GM19467 (cell line): Measurements from ENCODE around the gene RAP1GAP2.

Experiments used
- ATAC-seq: cut with Tn5 transposase; IDR thresholded peaks from one replicate; pipeline ENCODE4 v1.9.1; 2021; ENCODE audit warnings: mild to moderate bottlenecking, moderate library complexity; ENCODE audit not compliant: unreplicated experiment

RAP1GAP2 gene

DNA sequence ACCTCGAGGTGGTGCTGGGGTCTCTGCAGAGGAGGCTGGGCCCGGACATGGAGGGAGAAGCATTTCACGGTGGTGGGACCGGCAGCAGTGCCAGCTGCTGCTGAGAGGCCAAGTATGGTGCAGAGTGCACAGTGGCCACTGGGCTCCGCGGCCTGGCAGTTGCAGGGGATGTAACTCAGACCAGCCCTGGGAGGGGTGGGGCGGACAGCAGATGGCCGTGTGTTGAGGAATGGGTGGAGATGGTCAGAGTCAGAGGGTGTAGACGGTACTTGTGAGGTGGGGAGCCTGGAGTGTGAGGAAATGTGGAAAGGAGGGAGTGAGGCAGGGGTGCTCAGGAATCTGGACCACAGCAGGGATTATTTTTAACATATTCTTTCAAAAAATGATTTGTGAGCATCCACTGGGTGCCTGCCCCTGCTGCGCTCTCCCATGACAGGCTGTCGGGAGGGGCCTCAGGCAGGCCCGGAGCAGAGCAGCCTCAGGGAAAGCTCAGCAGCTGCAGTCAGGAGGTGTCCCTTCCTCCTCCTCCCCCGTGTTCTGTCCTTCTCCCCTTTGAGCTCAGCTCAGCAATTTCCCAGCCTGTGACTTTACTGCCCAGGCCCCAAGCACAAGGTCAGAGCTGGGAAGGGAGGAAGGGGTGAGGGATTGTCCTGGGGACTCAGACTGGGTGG, 113.1 kb downstream of the RAP1GAP2 start:
- no peak for ATAC-seq

DNA sequence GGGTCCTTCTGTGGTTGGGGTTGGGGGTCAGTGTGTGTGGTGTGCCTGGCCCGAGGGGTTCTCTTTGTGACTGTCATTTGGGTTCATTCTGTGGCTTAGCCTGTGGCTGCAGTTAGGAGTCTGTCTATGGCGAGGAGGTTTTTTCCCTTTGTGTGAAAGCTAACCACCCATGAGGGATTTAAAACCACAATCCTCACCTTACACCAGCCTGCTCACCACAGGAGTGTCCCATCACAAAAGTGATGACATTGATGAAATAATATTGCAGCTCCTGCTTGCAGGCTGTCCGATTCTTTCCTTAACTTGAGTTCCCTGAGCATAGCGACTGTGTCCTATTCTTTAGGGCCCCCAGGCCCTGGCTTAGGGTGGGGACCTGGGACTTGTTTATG, 113.6 kb downstream of the RAP1GAP2 start:
- ATAC-seq: no peak

DNA sequence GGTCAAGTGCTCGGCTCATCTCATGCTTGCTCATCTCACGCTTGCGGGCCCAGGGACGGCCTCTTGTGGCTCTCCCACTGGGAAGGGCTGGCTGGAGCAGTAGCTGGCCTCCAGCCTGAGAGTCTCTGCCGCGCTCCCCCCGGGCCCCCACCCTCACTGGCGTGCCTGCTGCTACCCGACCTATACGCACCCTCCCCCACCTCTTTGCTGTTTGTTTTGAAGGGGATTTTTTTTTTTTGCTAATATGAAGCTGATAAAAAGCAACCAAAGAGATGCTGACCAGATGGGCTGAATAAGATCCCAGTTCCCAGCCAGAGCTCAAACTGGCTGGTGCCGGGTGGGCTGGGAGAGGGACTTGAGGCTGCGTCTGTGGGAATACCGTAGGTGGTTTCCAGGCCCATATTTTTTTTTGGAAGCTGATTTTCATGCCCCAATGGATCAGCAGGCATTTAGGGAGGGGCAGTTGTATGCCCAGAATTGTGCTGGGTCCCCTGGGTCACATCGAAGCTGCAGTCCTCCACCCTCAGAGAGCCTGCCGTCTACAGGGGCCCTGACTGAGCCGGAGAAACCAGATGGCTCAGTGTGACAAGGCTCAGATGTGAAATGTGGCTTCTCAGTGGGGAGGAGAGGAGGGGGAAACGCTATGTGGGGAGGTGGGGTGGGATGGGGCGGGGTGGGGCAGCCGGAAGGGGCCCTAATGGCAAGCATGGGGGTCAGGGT, 115.0 kb downstream of the RAP1GAP2 start:
- no peak for ATAC-seq

DNA sequence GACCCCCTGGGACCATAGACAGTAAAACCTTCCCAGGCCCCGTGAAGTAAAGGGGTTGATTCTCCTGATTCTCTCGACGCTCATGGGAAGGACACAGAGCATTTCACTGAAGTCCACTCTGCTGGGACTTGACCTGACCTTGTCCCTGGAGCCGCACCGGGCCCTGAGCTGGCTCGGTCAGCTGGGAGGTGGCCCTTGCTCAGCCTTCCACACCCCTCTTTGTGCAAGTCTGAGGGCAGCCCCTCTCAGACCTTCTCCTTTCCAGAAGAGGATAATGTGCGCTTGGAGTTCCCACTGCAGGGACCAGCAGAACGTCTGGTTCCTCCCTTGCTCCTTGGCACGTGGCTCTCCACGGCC, 115.5 kb downstream of the RAP1GAP2 start:
- no peak for ATAC-seq

DNA sequence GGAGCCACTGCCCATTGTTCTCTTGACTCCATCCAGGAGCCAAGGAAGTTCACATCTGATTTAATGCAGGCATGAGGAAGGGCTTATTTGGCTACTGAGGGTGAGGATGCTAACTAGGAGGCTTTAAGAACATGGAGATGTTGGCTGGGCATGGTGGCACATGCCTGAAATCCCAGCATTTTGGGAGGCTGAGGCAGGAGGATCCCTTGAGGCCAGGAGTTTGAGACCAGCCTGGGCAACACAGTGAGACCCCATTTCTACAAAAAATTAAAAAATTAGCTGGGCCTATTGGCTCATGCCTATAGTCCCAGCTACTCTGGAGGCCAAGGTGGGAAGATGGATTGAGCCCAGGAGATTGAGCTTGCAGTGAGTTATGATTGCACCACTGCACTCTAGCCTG, 116.5 kb downstream of the RAP1GAP2 start:
- ATAC-seq: no peak

DNA sequence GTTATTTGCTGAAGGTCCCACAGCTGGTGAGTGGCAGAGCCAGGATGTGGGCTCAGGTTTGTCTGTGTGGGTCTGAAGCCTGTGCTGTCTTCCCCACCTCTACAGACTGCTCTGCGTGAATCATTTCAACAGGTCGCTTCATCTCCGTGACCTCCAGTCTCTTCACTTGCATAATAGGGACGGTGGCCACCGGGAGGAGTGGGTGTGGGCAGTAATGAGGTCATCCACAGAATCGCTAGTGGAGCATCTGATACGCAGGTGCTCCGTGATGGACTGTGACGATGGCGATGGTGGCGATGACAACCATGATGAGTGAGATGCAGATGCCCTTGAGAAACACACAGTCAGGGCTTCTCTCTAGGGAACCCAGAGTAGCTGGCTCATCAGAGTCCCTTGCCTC, 120.2 kb downstream of the RAP1GAP2 start:
- ATAC-seq: no peak

DNA sequence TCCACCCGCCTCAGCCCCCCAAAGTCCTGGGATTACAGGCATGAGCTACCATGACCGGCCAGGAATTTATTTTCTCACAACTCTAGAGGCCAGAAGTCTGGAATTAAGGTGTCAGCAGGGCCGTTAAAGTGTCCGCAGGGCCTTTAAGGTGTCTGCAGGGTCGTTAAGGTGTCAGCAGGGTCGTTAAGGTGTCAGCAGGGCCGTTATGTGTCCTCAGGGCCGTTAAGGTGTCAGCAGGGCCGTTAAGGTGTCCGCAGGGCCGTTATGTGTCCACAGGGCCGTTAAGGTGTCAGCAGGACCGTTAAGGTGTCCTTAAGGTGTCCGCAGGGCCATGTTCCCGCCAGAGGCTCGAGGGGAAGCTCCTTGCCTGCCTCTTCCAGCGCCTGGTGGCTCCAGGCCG, 125.2 kb downstream of the RAP1GAP2 start:
- ATAC-seq: no peak

DNA sequence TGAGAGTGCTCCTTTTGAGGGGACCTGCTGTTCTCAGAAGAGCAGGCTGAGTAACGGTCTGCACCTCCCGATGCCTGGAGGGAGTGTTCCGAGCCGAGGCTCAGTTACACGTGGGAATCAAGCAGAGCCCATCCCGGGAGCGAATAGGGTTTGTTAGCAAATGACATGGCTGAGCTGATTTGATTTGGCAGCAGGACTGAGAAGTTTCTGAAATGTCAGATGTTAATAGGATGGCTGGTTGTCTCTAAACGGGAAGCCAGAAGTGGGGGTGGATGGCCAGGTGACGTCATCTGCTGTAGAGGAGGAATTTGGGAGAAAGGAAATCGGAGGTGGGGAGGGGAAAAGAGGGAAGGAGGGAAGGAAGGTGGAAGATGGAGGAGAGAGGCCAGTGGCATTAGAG, 128.0 kb downstream of the RAP1GAP2 start:
- ATAC-seq: no peak

DNA sequence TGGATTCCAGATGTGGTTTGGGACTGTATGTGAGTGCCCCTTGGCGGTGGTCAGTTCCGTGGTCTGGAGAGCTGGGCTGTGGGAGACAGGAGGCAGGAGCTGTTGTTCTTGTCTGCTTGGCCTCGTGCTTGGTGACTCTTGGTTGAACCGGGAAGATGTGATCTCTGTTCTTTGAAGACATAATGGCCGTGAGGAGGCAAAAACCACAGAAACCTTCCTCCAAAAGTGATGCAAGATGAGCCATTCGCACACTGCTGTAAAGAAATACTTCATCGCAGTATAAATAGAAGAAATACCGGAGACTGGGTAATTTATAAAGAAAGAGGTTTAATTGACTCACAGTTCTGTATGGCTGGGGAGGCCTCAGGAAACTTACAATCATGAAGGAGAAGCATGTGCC, 128.8 kb downstream of the RAP1GAP2 start:
- no peak for ATAC-seq

DNA sequence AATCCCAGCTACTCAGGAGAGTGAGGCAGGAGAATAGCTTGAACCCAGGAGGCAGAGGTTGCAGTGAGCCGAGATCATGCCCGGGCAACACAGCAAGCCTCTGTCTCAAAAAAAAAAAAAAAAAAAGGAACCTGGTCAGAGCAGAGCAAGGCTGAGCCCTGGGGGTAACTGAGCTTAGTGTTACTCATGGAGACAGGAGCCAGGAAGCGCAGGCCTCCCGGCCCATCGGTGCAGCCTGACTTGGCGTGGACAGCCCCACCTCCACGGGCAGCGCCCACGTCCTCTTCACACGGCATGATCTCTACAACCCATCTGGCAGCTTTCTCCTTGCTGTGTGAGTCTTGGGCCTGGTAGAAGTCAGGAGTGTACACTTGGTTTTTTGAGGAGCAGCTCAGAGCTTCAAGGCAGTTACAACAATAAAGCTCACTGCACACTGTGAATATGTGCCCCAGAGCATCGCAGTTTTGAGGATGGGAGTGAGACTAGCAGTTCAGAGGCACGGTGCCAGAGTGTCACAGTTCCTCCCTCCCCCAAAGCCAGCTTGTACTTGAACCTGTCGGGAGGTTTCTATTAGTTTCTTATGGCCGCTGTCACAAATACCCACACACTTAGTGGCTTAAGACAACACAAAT, 129.9 kb downstream of the RAP1GAP2 start:
- ATAC-seq: no peak

DNA sequence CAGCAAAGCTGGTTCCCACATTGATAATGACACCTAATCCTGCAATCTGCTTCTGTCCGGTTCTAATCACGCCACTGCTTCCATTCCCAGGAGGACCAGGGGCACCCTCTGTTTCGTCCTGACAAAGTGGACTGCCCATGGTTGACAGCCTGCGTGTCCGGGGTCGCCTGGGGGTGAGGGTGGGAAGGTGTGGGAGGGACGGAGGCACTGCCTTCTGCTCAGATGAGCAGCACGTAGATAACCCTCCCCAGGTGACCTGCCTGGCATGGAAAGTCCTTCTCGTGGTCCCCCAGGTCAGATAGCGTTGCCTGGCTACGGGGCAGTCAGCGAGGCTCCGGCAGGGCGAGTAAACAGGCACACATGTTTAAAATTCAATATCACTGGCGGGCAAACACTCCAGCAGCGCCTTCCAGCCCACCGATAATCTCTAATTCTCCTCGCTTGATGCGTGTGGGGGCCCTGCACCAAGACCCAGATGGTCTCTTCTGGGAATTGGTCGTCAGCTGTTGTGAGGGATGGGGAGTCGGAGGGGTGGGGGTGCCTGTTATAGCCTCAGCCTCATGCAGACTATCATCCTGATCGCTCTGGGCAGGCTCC, 132.2 kb downstream of the RAP1GAP2 start:
- ATAC-seq: no peak

DNA sequence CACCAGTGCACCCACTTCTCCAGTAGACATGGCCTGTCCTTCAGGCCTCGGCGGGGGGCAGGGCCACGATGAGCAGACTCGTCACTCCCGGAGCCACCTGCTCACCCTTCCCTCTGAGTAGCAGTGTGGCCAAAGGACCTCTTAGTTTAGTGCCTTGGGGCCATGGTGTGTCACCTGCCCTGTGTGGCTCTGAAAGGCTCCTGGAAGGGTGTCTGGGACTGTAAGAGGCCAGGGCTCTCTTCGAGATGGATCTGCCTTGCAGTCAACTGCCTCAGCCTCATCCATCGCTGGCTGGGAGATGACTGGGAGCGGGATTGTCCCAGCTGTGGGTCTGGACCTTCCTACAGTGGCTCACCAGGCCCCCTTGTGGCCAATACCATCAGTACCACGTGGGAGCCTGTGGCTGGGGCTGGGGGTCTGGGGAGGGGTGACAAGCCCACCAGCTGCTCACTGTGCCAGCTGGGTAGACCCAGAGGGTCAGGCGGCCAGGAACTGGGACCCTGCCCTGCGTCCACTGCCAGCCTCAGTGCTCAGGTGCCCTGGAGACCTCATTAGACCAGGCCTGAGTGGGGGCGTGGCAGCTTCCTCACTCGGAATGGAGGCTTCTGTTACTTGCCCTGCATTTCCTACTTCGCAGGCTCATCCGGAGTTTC, 133.8 kb downstream of the RAP1GAP2 start:
- no peak for ATAC-seq

DNA sequence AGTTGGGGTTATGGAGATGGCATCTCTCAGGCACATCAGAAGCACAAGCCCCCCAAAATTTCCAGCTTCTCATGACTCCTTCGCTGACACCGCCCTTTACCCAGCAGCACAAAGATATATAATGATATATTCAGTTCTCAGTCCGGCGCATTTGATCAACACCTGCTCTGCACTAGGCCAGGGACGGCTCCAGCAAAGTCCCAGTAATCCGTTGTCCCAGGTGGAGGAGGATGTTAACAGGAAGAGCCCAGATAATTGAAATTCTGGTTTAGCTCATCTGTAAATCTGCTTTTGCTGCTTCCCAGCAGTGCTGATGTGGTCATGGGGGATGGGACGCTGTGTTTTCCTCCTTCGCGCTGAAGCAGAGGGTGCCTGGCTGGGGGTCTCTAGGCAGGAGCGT, 135.6 kb downstream of the RAP1GAP2 start:
- ATAC-seq: no peak

DNA sequence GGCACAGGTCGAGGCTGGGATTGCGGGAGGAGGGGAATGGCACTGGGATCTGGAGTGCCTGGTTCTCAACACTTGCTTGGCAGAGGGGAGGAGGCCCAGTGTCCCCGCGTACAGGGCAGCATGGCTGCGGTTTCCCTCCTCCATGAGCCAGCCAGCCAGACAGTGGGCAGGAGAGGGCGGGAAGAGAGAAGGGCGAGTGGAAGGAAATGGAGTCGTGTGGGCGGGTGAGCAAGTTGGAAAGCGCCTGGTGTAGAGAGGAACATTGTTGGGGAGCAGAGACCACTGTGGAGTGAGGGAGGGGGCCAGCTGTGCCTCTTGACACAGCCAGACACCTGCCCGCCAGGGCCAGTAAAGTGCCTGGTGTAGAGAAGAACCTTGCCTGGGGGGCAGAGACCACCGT, 136.7 kb downstream of the RAP1GAP2 start:
- ATAC-seq: no peak

DNA sequence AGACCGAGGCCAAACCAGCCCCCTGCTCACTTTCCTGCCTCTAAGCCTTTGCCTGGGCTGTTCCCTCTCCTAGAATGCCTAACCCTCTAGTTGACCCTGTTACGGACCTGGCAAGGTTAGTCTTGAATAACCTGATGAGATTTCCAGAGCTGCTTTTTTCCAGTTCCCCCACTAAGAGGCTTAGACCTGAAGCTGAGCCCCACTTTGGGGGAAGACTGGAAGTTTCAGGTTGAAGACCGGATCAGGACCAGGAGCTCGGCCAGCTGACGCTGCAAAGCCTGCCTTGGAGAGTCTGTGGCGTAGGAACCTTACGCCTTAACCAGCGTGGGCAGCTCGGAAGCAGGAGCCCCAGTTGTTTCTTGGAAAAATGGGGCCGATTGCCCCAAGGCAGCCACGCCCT, 137.4 kb downstream of the RAP1GAP2 start:
- no peak for ATAC-seq

DNA sequence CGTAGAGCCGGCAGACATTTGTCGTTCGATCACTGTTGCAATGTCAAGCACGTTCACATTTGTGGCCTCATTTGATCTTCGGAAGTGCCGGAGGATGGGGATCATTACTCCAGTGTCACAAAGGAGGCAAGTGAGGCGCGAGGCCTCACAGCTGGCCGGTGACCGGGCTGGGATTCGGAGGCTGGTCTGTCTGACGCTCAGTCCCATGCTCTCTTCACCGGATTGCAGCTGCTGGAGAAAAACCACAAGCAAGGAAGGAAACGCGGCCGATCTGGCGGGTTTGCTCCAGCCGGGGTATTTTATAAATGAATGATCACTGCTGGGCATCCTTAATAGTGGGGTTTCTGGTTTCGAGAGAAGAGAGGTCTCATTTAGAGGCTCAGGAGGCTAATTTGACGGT, 139.4 kb downstream of the RAP1GAP2 start:
- ATAC-seq: no peak

DNA sequence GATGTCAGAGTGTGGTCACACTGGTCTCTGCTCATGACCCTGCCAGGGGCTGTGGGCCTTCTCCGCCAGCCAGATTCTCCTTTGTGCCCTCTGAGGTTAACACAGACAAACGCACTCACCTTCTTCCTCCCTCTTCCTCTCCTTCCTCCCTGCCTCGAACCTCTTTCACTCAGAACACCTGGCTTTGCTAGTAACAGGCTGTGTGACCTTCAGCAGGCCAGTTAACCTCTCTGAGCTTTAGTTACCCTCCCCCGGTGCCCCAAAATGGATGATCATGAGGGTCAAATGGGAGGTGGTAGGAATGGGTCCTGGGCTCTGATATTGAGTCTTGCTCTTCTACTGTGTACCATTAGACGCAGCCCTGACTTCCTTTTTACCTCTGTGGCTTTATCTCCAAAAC, 140.1 kb downstream of the RAP1GAP2 start:
- ATAC-seq: no peak

DNA sequence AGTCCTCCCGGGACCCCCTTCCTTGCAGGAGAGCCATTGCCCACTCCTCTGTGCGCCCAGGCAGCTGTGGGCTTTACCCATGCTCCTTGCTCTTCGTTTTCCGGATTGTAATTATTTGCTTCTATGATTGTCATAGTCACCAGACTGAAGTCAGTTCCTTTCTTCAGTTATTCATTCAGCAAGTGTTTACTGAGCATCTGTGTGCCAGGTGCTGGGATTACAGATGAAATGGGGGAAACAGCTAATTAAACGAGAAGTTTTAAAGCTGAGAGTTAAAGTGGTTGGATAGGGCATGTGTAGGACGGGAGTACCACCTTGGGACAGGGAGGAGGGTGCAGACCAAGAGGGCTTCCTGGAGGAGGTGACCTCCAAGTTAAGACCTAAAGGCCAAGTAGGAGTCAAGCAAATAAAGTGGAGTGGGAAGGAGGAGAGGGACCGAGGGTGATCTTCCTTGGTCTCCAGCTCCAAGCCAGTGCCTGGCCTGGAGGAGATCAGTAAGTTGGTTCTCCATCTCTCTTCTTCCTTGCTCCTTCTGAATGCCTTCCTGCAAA, 140.6 kb downstream of the RAP1GAP2 start:
- no peak for ATAC-seq

DNA sequence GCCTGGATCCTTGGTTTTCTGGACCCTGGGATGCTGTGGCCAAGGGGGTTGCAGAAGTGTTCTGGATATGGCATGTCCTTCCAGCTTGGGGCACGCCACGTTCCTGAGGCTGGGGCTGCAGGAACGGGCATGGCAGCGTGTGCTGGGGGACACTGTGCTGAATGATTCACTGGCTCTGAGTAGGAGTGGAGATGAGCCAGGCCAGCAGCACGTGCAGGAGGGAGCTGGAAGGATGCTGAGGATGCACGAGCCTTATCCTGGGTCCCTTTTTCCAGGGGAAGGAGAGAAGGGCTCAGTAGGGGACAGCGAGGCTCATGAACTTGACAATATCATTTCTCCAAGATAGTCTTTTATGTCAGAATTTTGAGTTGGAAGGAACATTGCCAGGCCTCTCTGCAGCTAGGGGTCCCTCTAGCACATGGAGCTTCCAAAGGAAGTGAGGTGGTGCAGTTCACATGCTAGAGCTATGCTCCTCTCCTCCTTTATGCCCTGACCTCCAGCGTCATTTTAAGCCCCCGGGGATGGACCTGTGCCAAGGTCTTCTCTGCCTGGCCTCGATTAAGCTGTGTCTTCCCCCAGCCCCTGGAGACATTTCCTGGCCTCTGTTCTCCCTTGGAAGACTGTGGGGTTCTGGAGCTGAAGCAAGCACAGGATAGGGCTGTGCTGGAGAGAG, 141.2 kb downstream of the RAP1GAP2 start:
- no peak for ATAC-seq

DNA sequence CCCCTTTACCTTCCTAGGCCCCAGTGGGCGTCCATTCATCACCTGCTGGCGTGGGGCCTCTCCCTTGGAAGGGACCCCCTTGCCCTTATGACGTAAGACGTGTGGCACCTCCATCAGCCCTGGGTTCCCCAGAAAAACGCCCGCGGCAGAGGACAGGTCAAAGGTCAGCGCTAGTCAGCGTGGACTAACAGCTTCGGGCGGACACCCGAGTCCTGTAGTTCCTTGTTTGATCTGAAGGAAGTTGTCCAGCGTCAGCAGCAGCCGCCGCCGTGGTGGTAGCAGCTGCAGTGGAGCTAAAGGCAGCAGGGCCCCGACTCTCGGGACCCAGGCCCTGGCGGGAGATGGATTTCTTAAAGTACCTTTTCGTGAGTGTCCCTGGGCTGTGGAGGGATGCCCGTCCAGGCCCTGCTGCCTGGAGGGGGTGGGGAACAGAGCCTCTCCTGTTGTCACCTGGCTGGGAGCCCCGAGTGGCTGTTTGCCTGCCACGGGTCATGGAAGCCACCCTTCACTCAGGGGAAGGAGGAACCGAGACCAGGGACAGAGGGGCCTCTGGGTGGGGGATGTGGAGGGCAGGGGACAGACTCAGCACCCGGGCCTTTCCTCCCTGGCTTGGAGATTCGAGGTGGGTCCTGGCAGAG, 143.6 kb downstream of the RAP1GAP2 start:
- no peak for ATAC-seq
